HepG2 (cell line): ENCODE results near the gene SAMD4B. TPM values are rescaled to one million over a fixed set of nuclear protein-coding genes. Genes with fewer than 3 reads are reported as not detected.

Experiments used
- AGO2 ChIP-seq: fragments of 200-400 bp; formaldehyde crosslinking; optimal IDR thresholded peaks from 2 replicates; pipeline ENCODE3; 2017; ENCODE audit warnings: mild to moderate bottlenecking, low read depth, low read length, moderate library complexity
- AHR ChIP-seq: IDR thresholded peaks from 2 replicates; pipeline ENCODE4 v1.6.1; 2018; ENCODE audit warnings: missing genetic modification reagents, missing compliant biosample characterization
- BORCS8-MEF2B ChIP-seq: sonication (generic); formaldehyde crosslinking; IDR thresholded peaks from 2 replicates; pipeline ENCODE4 v1.8.0; 2022; ENCODE audit warnings: mild to moderate bottlenecking, missing genetic modification reagents
- HES4 ChIP-seq: sonication (generic); formaldehyde crosslinking; IDR thresholded peaks from 2 replicates; pipeline ENCODE4 v1.9.0; 2021; ENCODE audit warnings: mild to moderate bottlenecking, missing genetic modification reagents, borderline replicate concordance
- MED1 ChIP-seq: sonication (generic); formaldehyde crosslinking; IDR thresholded peaks from 2 replicates; pipeline ENCODE4 v1.4.0; 2020; ENCODE audit warnings: missing genetic modification reagents
- MIXL1 ChIP-seq: IDR thresholded peaks from 2 replicates; pipeline ENCODE4 v1.6.1; 2016
- NFYB ChIP-seq: sonication (generic); formaldehyde crosslinking; IDR thresholded peaks from 2 replicates; pipeline ENCODE4 v1.4.0; 2020; ENCODE audit warnings: missing genetic modification reagents
- PHF20 ChIP-seq: sonication (generic); formaldehyde crosslinking; IDR thresholded peaks from 2 replicates; pipeline ENCODE4 v1.5.0; 2020; ENCODE audit warnings: mild to moderate bottlenecking, missing genetic modification reagents
- ZFP36L1 ChIP-seq: sonication (generic); formaldehyde crosslinking; IDR thresholded peaks from 2 replicates; pipeline ENCODE4 v1.8.0; 2022; ENCODE audit warnings: mild to moderate bottlenecking, missing genetic modification reagents, moderate library complexity
- ZNF207 ChIP-seq: fragments of 450-650 bp; IDR thresholded peaks from 2 replicates; pipeline ENCODE4 v1.6.1; 2016; ENCODE audit warnings: antibody characterized with exemption, borderline replicate concordance
- ZNF441 ChIP-seq: sonication (generic); formaldehyde crosslinking; IDR thresholded peaks from 2 replicates; pipeline ENCODE4 v1.7.0; 2021; ENCODE audit warnings: missing genetic modification reagents, borderline replicate concordance
- ZNF607 ChIP-seq: sonication (generic); formaldehyde crosslinking; IDR thresholded peaks from 2 replicates; pipeline ENCODE4 v1.5.1; 2020; ENCODE audit warnings: missing genetic modification reagents, mild to moderate bottlenecking, borderline replicate concordance
- ZNF670 ChIP-seq: sonication (generic); formaldehyde crosslinking; IDR thresholded peaks from 2 replicates; pipeline ENCODE4 v1.8.0; 2022; ENCODE audit warnings: mild to moderate bottlenecking, missing genetic modification reagents, borderline replicate concordance
- polyA plus RNA-seq, 8 experiments: library from polyadenylated mRNA; depleted of rRNA in 3 of 8; stranded (reverse) in 7 of 8; unstranded in 1 of 8; fragments of >200 nt; fragmentation: Illumina TruSeq in 4 of 8; extraction: Trizol in 4 of 8; gene quantifications; 2 replicates each; pipeline versions ENCODE4 v1.2.1 to v1.2.3, GENCODE V29; 2011 to 2016; ENCODE audit warnings: low read depth in 4 of 8, missing spikeins in 1 of 8, mixed read lengths in 1 of 8; ENCODE audit not compliant: insufficient read depth in 1 of 8
- total RNA-seq, 5 experiments: library from RNA; depleted of rRNA; stranded (reverse); fragments of >200 nt; fragmentation: Illumina TruSeq; extraction: Trizol; gene quantifications; 2 replicates each; pipeline ENCODE4 v1.2.3, GENCODE V29; 2016; ENCODE audit warnings: low read depth in 1 of 5
- TF ChIP-seq, protein P1 (sequence below): sonication (generic); formaldehyde crosslinking; conservative IDR thresholded peaks from 2 replicates; pipeline ENCODE4 v1.4.0; 2020; ENCODE audit warnings: missing genetic modification reagents
- TF ChIP-seq, protein P2 (sequence below): sonication (generic); formaldehyde crosslinking; IDR thresholded peaks from one replicate; pipeline ENCODE4 v1.5.1; 2020; ENCODE audit warnings: mild to moderate bottlenecking, missing genetic modification reagents; ENCODE audit errors: not compliant biosample characterization
- TF ChIP-seq, protein P3 (sequence below): sonication (generic); formaldehyde crosslinking; IDR thresholded peaks from 2 replicates; pipeline ENCODE4 v1.8.1; 2023; ENCODE audit warnings: missing genetic modification reagents, mild to moderate bottlenecking, borderline replicate concordance

The SAMD4B gene
- total and polyA plus RNA-seq, 2 of the 13 experiments (the other 11 are each of a cell fraction or from before 2014, with no cell fraction given) = 26.0 to 31.8 TPM

DNA sequence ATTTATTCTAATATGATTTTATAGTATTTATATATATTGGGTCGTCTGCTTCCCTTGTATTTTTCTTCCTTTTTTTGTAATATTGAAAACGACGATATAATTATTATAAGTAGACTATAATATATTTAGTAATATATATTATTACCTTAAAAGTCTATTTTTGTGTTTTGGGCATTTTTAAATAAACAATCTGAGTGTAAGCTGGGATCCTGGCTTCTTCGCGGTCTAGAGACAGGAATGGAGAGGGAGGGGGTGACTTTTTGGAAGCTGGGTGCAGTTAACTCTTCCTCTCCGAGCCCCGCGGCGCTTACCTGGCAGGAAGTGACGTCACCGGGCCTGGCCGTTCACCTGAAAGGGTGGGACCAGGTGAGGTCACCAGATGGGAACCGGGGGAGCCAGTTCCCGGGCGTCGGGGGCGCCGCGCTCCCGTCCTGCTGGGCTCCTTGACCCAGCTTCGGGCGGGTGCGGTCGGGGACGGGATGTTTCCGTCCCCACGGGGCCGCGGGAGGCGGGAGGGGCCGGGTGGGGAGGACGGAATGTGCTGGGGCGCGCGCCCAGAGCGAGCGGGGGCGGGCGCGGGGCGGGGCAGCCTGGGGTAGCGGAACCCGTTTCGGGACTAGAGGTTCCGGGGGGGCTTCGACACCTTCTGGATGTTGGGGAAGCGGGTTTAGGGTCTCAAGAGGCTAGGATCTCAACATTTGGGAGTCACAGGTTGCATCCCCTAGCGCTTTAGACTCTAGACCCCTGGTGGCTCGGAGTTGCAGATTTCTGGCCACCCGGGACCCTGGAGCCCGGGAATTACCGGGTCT is 67.2 kb downstream of the SAMD4B start (continued):
- TF ChIP-seq, protein P1, sequence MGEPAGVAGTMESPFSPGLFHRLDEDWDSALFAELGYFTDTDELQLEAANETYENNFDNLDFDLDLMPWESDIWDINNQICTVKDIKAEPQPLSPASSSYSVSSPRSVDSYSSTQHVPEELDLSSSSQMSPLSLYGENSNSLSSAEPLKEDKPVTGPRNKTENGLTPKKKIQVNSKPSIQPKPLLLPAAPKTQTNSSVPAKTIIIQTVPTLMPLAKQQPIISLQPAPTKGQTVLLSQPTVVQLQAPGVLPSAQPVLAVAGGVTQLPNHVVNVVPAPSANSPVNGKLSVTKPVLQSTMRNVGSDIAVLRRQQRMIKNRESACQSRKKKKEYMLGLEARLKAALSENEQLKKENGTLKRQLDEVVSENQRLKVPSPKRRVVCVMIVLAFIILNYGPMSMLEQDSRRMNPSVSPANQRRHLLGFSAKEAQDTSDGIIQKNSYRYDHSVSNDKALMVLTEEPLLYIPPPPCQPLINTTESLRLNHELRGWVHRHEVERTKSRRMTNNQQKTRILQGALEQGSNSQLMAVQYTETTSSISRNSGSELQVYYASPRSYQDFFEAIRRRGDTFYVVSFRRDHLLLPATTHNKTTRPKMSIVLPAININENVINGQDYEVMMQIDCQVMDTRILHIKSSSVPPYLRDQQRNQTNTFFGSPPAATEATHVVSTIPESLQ = no peak
- TF ChIP-seq MIXL1 (CRISPR knock-in tag) (no peak), ZNF441 (CRISPR knock-in tag) (peak; percentile 22; the same call in 1 of the 2 replicates), MED1 (CRISPR knock-in tag) (peak; percentile 59), PHF20 (CRISPR knock-in tag) (0 out of 2 replicates have a peak, but pooled peaks have one; percentile 21), BORCS8-MEF2B (CRISPR knock-in tag) (0 out of 2 replicates have a peak, but pooled peaks have one; percentile 43), AHR (CRISPR knock-in tag) (no peak), ZNF670 (CRISPR knock-in tag) (peak; percentile 25; the same call in 1 of the 2 replicates), NFYB (no peak), ZFP36L1 (0 out of 2 replicates have a peak, but pooled peaks have one; percentile 54), ZNF207 (no peak), HES4 (CRISPR knock-in tag) (0 out of 2 replicates have a peak, but pooled peaks have one; percentile 19), AGO2 (peak; percentile 91), ZNF607 (CRISPR knock-in tag) (peak; percentile 32; the same call in 1 of the 2 replicates)
- TF ChIP-seq, protein P2, sequence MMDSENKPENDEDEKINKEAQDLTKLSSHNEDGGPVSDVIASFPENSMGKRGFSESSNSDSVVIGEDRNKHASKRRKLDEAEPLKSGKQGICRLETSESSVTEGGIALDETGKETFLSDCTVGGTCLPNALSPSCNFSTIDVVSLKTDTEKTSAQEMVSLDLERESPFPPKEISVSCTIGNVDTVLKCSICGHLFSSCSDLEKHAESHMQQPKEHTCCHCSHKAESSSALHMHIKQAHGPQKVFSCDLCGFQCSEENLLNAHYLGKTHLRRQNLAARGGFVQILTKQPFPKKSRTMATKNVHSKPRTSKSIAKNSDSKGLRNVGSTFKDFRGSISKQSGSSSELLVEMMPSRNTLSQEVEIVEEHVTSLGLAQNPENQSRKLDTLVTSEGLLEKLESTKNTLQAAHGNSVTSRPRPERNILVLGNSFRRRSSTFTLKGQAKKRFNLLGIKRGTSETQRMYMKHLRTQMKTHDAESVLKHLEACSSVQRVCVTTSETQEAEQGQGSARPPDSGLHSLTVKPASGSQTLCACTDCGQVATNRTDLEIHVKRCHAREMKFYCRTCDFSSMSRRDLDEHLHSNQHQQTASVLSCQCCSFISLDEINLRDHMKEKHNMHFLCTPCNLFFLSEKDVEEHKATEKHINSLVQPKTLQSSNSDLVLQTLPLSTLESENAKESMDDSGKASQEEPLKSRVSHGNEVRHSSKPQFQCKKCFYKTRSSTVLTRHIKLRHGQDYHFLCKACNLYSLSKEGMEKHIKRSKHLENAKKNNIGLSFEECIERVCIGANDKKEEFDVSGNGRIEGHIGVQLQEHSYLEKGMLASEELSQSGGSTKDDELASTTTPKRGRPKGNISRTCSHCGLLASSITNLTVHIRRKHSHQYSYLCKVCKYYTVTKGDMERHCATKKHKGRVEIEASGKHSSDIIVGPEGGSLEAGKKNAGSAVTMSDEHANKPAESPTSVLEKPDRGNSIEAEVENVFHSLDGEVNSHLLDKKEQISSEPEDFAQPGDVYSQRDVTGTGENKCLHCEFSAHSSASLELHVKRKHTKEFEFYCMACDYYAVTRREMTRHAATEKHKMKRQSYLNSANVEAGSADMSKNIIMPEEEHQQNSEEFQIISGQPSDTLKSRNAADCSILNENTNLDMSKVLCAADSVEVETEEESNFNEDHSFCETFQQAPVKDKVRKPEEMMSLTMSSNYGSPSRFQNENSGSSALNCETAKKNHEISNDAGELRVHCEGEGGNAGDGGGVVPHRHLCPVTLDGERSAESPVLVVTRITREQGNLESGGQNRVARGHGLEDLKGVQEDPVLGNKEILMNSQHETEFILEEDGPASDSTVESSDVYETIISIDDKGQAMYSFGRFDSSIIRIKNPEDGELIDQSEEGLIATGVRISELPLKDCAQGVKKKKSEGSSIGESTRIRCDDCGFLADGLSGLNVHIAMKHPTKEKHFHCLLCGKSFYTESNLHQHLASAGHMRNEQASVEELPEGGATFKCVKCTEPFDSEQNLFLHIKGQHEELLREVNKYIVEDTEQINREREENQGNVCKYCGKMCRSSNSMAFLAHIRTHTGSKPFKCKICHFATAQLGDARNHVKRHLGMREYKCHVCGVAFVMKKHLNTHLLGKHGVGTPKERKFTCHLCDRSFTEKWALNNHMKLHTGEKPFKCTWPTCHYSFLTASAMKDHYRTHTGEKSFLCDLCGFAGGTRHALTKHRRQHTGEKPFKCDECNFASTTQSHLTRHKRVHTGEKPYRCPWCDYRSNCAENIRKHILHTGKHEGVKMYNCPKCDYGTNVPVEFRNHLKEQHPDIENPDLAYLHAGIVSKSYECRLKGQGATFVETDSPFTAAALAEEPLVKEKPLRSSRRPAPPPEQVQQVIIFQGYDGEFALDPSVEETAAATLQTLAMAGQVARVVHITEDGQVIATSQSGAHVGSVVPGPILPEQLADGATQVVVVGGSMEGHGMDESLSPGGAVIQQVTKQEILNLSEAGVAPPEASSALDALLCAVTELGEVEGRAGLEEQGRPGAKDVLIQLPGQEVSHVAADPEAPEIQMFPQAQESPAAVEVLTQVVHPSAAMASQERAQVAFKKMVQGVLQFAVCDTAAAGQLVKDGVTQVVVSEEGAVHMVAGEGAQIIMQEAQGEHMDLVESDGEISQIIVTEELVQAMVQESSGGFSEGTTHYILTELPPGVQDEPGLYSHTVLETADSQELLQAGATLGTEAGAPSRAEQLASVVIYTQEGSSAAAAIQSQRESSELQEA (CRISPR knock-in tag) = peak; percentile 67
- TF ChIP-seq, protein P3, sequence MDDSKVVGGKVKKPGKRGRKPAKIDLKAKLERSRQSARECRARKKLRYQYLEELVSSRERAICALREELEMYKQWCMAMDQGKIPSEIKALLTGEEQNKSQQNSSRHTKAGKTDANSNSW = 0 out of 2 replicates have a peak, but pooled peaks have one; percentile 53
